ENCODE results near the gene PRCC.
"Not testable (repeated sequence)": the region's sequence is repeated elsewhere in the genome, so short reads cannot be mapped to it uniquely, and the experiment has no call there.

- TF ChIP-seq POLR2AphosphoS5 (IDR thresholded peaks at IDR 0.05; ENCODE audit: low read depth, low read length); USF2 (IDR thresholded peaks at IDR 0.05; ENCODE audit: low read length); CHD2 (IDR thresholded peaks at IDR 0.05; ENCODE audit: low read length); MAX (IDR thresholded peaks at IDR 0.05); RNF2 (IDR thresholded peaks at IDR 0.05; ENCODE audit: borderline replicate concordance, low read depth, low read length, missing control alignments, poor library complexity, severe bottlenecking); RFX5 (IDR thresholded peaks at IDR 0.05; ENCODE audit: borderline replicate concordance, low read depth, low read length); SIN3A (conservative IDR thresholded peaks at IDR 0.05 in 1 of 2, IDR thresholded peaks at IDR 0.05 in 1 of 2; ENCODE audit: low read depth in 1 of 2, low read length in 2 of 2); MAFK (IDR thresholded peaks at IDR 0.05; ENCODE audit: low read depth, low read length); CEBPB (IDR thresholded peaks at IDR 0.05; ENCODE audit: low read depth, low read length); YY1 (IDR thresholded peaks at IDR 0.05; ENCODE audit: low read depth, low read length); CTCF (IDR thresholded peaks at IDR 0.05; ENCODE audit: control extremely low read depth in 1 of 3, insufficient read depth in 1 of 3, low read depth in 1 of 3, low read length in 3 of 3); JUN (IDR thresholded peaks at IDR 0.05; ENCODE audit: low read depth, low read length): not testable (repeated sequence)
Observed at GRCh38 chr1:156765136-156765535, 2.2 kb upstream of the PRCC start.
